Nephron progenitor cell (in vitro differentiated cells): ENCODE data around the gene PPP1R36.
"Not testable (repeated sequence)": the region's sequence is repeated elsewhere in the genome, so short reads cannot be mapped to it uniquely, and the experiment has no call there.

Source experiments
- DNase-seq: peaks from one replicate; pipeline ENCODE4 v3.0.0; 2021
- H3K27ac Mint-ChIP-seq: 2 replicates; pipeline ENCODE4 v1.8.0; 2021; ENCODE audit warnings: mild to moderate bottlenecking, moderate library complexity, mixed read lengths
- H3K27me3 Mint-ChIP-seq: 2 replicates; pipeline ENCODE4 v1.8.0; 2021; ENCODE audit warnings: mild to moderate bottlenecking, low read depth, mixed read lengths; ENCODE audit not compliant: poor library complexity
- H3K36me3 Mint-ChIP-seq: 2 replicates; pipeline ENCODE4 v1.8.0; 2021; ENCODE audit warnings: low read depth, mixed read lengths
- H3K4me1 Mint-ChIP-seq: 2 replicates; pipeline ENCODE4 v1.8.0; 2021; ENCODE audit warnings: mixed read lengths
- H3K4me3 Mint-ChIP-seq: 2 replicates; pipeline ENCODE4 v1.8.0; 2021; ENCODE audit warnings: mild to moderate bottlenecking, moderate library complexity, mixed read lengths
- H3K9me3 Mint-ChIP-seq: 2 replicates; pipeline ENCODE4 v1.8.0; 2021; ENCODE audit warnings: mild to moderate bottlenecking, moderate library complexity, mixed read lengths
- CTCF ChIP-seq: fragments of 200-600 bp; sonication (generic); IDR thresholded peaks from 2 replicates; pipeline ENCODE4 v1.5.0; 2021; ENCODE audit warnings: antibody characterized with exemption

The PPP1R36 gene

GRCh38 chr14:64544607-64545312 lies 5.0 kb upstream of the PPP1R36 start:
- H3K36me3 Mint-ChIP-seq, result peaks cover 19% of the 10 kb centered on the region
- H3K4me1 Mint-ChIP-seq, result peaks cover 20% of the 10 kb centered on the region

GRCh38 chr14:64549016-64549415 lies 745 bp upstream of the PPP1R36 start:
- Mint-ChIP-seq H3K27ac (no peak overlapping the region), H3K4me3 (peak overlapping the region; percentile 54)
- TF ChIP-seq CTCF, result no peak

More at GRCh38 chr14:64544607-64545312, 5.0 kb upstream of the PPP1R36 start:
- H3K27me3 Mint-ChIP-seq, result peaks cover 26% of the 10 kb centered on the region
- H3K9me3 Mint-ChIP-seq, result peaks cover 33% of the 10 kb centered on the region
- H3K4me3 Mint-ChIP-seq, result no peak overlapping the region
- no peak for TF ChIP-seq CTCF
- DNase-seq, result no peak
- H3K27ac Mint-ChIP-seq, result no peak overlapping the region

GRCh38 chr14:64550621-64551333 lies 1.0 kb downstream of the PPP1R36 start:
- Mint-ChIP-seq H3K4me1 (peaks cover 9% of the 10 kb centered on the region), H3K36me3 (no peaks in the 10 kb centered on the region), H3K4me3 (peak overlapping the region; percentile 51), H3K9me3 (no peaks in the 10 kb centered on the region), H3K27ac (no peak overlapping the region), H3K27me3 (peaks cover 47% of the 10 kb centered on the region)
- no peak for TF ChIP-seq CTCF
- DNase-seq, result no peak

More at GRCh38 chr14:64549016-64549415, 745 bp upstream of the PPP1R36 start:
- H3K36me3 Mint-ChIP-seq, result no peaks in the 10 kb centered on the region
- H3K4me1 Mint-ChIP-seq, result peaks cover 23% of the 10 kb centered on the region
- H3K9me3 Mint-ChIP-seq, result no peaks in the 10 kb centered on the region
- no peak for DNase-seq
- H3K27me3 Mint-ChIP-seq, result peaks cover 47% of the 10 kb centered on the region

- no peak for TF ChIP-seq CTCF
- H3K27ac Mint-ChIP-seq, result no peak overlapping the region
- peaks cover 5% of the 10 kb centered on the region for H3K4me1 Mint-ChIP-seq
- H3K27me3 Mint-ChIP-seq, result peaks cover 35% of the 10 kb centered on the region
- H3K36me3 Mint-ChIP-seq, result no peaks in the 10 kb centered on the region
- no peaks in the 10 kb centered on the region for H3K9me3 Mint-ChIP-seq
- no peak overlapping the region for H3K4me3 Mint-ChIP-seq
- no peak for DNase-seq
Measured at GRCh38 chr14:64554556-64554955, 4.8 kb downstream of the PPP1R36 start.

- Mint-ChIP-seq H3K27ac (no peak overlapping the region), H3K9me3 (no peaks in the 10 kb centered on the region), H3K4me3 (no peak overlapping the region), H3K4me1 (peaks cover 14% of the 10 kb centered on the region), H3K27me3 (peaks cover 19% of the 10 kb centered on the region), H3K36me3 (no peaks in the 10 kb centered on the region)
- no peak for DNase-seq
- no peak for TF ChIP-seq CTCF
Measured at GRCh38 chr14:64556526-64556925, 6.8 kb downstream of the PPP1R36 start.

GRCh38 chr14:64558216-64558615 lies 8.5 kb downstream of the PPP1R36 start:
- H3K4me1 Mint-ChIP-seq, result peaks cover 17% of the 10 kb centered on the region
- H3K9me3 Mint-ChIP-seq, H3K4me3 Mint-ChIP-seq, H3K27me3 Mint-ChIP-seq, H3K27ac Mint-ChIP-seq, DNase-seq, H3K36me3 Mint-ChIP-seq: not testable (repeated sequence)
